HepG2 (cell line): Measurements from ENCODE around the gene VAC14. TPM values are rescaled to one million over a fixed set of nuclear protein-coding genes. Genes with fewer than 3 reads are reported as not detected.
A peak's percentile ranks its signal among the peaks of the same experiment; 100 is the strongest.

Source experiments
- ATF2 ChIP-seq: sonication (generic); formaldehyde crosslinking; IDR thresholded peaks from 2 replicates; pipeline ENCODE4 v1.4.0; 2020; ENCODE audit warnings: missing genetic modification reagents
- CENPX ChIP-seq: sonication (generic); formaldehyde crosslinking; IDR thresholded peaks from 2 replicates; pipeline ENCODE4 v1.9.0; 2021; ENCODE audit warnings: mild to moderate bottlenecking, missing genetic modification reagents, moderate library complexity
- HIVEP1 ChIP-seq: sonication (generic); formaldehyde crosslinking; IDR thresholded peaks from 2 replicates; pipeline ENCODE4 v1.4.0; 2020; ENCODE audit warnings: mild to moderate bottlenecking, missing genetic modification reagents
- KLF16 ChIP-seq, 2 experiments: sonication (generic) in 1 of 2; formaldehyde crosslinking in 1 of 2; IDR thresholded peaks; 2 replicates each; pipeline versions ENCODE4 v1.6.1 to v1.8.0; 2016 to 2023; ENCODE audit warnings: missing genetic modification reagents in 2 of 2, missing compliant biosample characterization in 1 of 2
- RBM22 ChIP-seq: fragments of 200-400 bp; formaldehyde crosslinking; optimal IDR thresholded peaks from 2 replicates; pipeline ENCODE3; 2017; ENCODE audit warnings: mild to moderate bottlenecking, low read length, moderate library complexity
- SIN3A ChIP-seq: IDR thresholded peaks from 2 replicates; pipeline ENCODE4 v1.6.1; 2011; ENCODE audit warnings: low read depth, mild to moderate bottlenecking, control low read depth, low read length, borderline replicate concordance
- SMYD3 ChIP-seq: sonication (generic); formaldehyde crosslinking; IDR thresholded peaks from 2 replicates; pipeline ENCODE4 v1.8.1; 2023; ENCODE audit warnings: mild to moderate bottlenecking, missing genetic modification reagents
- SP1 ChIP-seq, 2 experiments: fragments of 450-650 bp in 1 of 2; sonication (generic) in 1 of 2; formaldehyde crosslinking in 1 of 2; IDR thresholded peaks; 2 replicates each; pipeline versions ENCODE4 v1.4.0 to v1.6.1; 2016 to 2020; ENCODE audit warnings: missing genetic modification reagents in 1 of 2
- TAF1 ChIP-seq: sonication (generic); formaldehyde crosslinking; IDR thresholded peaks from 2 replicates; pipeline ENCODE4 v1.4.0; 2020; ENCODE audit warnings: missing genetic modification reagents
- XRCC5 ChIP-seq: fragments of 200-400 bp; formaldehyde crosslinking; optimal IDR thresholded peaks from 2 replicates; pipeline ENCODE3; 2017; ENCODE audit warnings: mild to moderate bottlenecking, low read length
- ZFP82 ChIP-seq: sonication (generic); formaldehyde crosslinking; IDR thresholded peaks from 2 replicates; pipeline ENCODE4 v1.5.1; 2020; ENCODE audit warnings: mild to moderate bottlenecking, missing genetic modification reagents, borderline replicate concordance
- ZFX ChIP-seq: sonication (generic); formaldehyde crosslinking; IDR thresholded peaks from 2 replicates; pipeline ENCODE4 v1.4.0; 2020; ENCODE audit warnings: mild to moderate bottlenecking, low read depth, missing genetic modification reagents, moderate library complexity
- ZNF12 ChIP-seq: sonication (generic); formaldehyde crosslinking; IDR thresholded peaks from 2 replicates; pipeline ENCODE4 v1.5.0; 2020; ENCODE audit warnings: missing genetic modification reagents
- ZNF383 ChIP-seq: sonication (generic); formaldehyde crosslinking; IDR thresholded peaks from 2 replicates; pipeline ENCODE4 v1.4.0; 2020; ENCODE audit warnings: missing genetic modification reagents, mild to moderate bottlenecking, borderline replicate concordance
- ZNF556 ChIP-seq: sonication (generic); formaldehyde crosslinking; IDR thresholded peaks from 2 replicates; pipeline ENCODE4 v1.4.0; 2020; ENCODE audit warnings: mild to moderate bottlenecking, missing genetic modification reagents, borderline replicate concordance
- ZNF572 ChIP-seq: sonication (generic); formaldehyde crosslinking; IDR thresholded peaks from 2 replicates; pipeline ENCODE4 v1.5.1; 2020; ENCODE audit warnings: mild to moderate bottlenecking, missing genetic modification reagents
- ZNF777 ChIP-seq: sonication (generic); formaldehyde crosslinking; IDR thresholded peaks from 2 replicates; pipeline ENCODE4 v1.4.0; 2020; ENCODE audit warnings: missing genetic modification reagents
- ZNF792 ChIP-seq: IDR thresholded peaks from 2 replicates; pipeline ENCODE4 v1.6.1; 2016
- polyA plus RNA-seq, 8 experiments: library from polyadenylated mRNA; depleted of rRNA in 3 of 8; stranded (reverse) in 7 of 8; unstranded in 1 of 8; fragments of >200 nt; fragmentation: Illumina TruSeq in 4 of 8; extraction: Trizol in 4 of 8; gene quantifications; 2 replicates each; pipeline versions ENCODE4 v1.2.1 to v1.2.3, GENCODE V29; 2011 to 2016; ENCODE audit warnings: low read depth in 4 of 8, missing spikeins in 1 of 8, mixed read lengths in 1 of 8; ENCODE audit not compliant: insufficient read depth in 1 of 8
- total RNA-seq, 5 experiments: library from RNA; depleted of rRNA; stranded (reverse); fragments of >200 nt; fragmentation: Illumina TruSeq; extraction: Trizol; gene quantifications; 2 replicates each; pipeline ENCODE4 v1.2.3, GENCODE V29; 2016; ENCODE audit warnings: low read depth in 1 of 5
- TF ChIP-seq, protein P1 (sequence below): sonication (generic); formaldehyde crosslinking; IDR thresholded peaks from 2 replicates; pipeline ENCODE4 v1.4.0; 2020; ENCODE audit warnings: missing genetic modification reagents
- TF ChIP-seq, protein P2 (sequence below): sonication (generic); formaldehyde crosslinking; IDR thresholded peaks from 2 replicates; pipeline ENCODE4 v1.4.0; 2020; ENCODE audit warnings: missing genetic modification reagents
- TF ChIP-seq, protein P3 (sequence below): IDR thresholded peaks from 2 replicates; pipeline ENCODE4 v1.6.1; 2016
- TF ChIP-seq, protein P4 (sequence below): sonication (generic); formaldehyde crosslinking; IDR thresholded peaks from 2 replicates; pipeline ENCODE4 v1.4.0; 2020; ENCODE audit warnings: missing genetic modification reagents, mild to moderate bottlenecking, borderline replicate concordance

The VAC14 gene
- total and polyA plus RNA-seq, 2 of the 13 experiments (the other 11 are each of a cell fraction or from before 2014, with no cell fraction given): 23.5 to 24.6 TPM

DNA sequence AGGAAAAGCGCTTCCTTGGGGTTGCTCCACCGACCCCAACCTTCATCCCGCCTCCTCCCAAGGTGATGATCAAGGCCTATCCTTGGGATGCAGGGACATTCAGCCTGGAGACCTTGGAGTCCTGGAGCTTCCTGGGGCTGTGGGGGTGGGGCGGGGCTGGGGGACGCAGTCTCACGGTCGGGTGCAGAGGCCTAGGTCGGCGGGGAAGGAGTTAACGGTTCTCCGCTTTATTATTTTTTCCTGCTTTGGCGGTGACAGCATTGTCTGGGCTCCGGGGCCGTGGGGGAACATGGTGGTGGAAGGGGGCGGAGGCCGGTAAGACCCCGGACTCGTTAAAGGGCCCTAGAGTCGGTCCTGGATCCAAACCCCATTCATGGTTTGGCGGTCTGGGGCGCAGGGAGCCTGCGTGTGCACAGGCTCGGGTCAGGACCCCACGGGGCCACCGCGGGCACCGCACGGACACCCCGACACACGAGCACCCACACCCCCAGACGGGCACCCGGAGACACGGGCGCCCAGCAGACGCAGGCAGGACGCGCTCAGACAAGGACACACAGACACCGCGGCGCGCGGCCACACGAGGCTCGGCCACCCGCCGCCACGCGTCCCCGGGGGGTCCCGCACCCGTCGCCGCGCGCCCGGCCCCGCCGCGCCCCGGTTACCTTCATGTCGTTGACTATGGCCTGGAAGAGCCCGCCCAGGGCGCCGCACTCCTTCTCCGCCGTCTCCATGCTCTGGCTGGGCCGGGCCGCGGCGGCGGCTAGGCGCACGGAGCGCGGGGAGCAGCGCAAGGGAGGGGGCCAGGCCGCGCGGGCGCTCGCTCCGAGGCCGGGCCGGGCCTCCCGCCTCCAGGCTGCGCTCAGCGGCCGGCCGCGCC lies 115.7 kb downstream of the VAC14 start (continued):
- TF ChIP-seq XRCC5 (no peak), ZNF572 (no peak), SP1 (IDR thresholded peaks at IDR 0.05) (no peak), SP1 (CRISPR knock-in tag; IDR thresholded peaks at IDR 0.05) (no peak), ZNF792 (0 out of 2 replicates have a peak, but pooled peaks have one; percentile 15), ZNF777 (CRISPR knock-in tag) (no peak), SMYD3 (CRISPR knock-in tag) (no peak), TAF1 (peak; percentile 33), RBM22 (no peak), HIVEP1 (CRISPR knock-in tag) (no peak), CENPX (no peak), ZNF383 (CRISPR knock-in tag) (no peak), SIN3A (0 out of 2 replicates have a peak, but pooled peaks have one; percentile 12), ZNF556 (CRISPR knock-in tag) (no peak), ATF2 (CRISPR knock-in tag) (no peak), KLF16 (CRISPR knock-in tag; IDR thresholded peaks at IDR 0.05) (0 out of 4 replicates have a peak, but pooled peaks of 1 of the 2 experiments have one; percentile 60), ZFP82 (no peak), ZFX (CRISPR knock-in tag) (peak; percentile 57), ZNF12 (CRISPR knock-in tag) (0 out of 2 replicates have a peak, but pooled peaks have one; percentile 12)
- TF ChIP-seq, protein P1, sequence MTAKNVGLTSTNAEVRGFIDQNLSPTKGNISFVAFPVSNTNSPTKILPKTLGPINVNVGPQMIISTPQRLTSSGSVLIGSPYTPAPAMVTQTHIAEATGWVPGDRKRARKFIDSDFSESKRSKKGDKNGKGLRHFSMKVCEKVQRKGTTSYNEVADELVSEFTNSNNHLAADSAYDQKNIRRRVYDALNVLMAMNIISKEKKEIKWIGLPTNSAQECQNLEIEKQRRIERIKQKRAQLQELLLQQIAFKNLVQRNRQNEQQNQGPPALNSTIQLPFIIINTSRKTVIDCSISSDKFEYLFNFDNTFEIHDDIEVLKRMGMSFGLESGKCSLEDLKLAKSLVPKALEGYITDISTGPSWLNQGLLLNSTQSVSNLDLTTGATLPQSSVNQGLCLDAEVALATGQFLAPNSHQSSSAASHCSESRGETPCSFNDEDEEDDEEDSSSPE: no peak
- TF ChIP-seq, protein P2, sequence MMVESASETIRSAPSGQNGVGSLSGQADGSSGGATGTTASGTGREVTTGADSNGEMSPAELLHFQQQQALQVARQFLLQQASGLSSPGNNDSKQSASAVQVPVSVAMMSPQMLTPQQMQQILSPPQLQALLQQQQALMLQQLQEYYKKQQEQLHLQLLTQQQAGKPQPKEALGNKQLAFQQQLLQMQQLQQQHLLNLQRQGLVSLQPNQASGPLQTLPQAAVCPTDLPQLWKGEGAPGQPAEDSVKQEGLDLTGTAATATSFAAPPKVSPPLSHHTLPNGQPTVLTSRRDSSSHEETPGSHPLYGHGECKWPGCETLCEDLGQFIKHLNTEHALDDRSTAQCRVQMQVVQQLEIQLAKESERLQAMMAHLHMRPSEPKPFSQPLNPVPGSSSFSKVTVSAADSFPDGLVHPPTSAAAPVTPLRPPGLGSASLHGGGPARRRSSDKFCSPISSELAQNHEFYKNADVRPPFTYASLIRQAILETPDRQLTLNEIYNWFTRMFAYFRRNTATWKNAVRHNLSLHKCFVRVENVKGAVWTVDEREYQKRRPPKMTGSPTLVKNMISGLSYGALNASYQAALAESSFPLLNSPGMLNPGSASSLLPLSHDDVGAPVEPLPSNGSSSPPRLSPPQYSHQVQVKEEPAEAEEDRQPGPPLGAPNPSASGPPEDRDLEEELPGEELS (CRISPR knock-in tag): 0 out of 2 replicates have a peak, but pooled peaks have one; percentile 19
- TF ChIP-seq, protein P3, sequence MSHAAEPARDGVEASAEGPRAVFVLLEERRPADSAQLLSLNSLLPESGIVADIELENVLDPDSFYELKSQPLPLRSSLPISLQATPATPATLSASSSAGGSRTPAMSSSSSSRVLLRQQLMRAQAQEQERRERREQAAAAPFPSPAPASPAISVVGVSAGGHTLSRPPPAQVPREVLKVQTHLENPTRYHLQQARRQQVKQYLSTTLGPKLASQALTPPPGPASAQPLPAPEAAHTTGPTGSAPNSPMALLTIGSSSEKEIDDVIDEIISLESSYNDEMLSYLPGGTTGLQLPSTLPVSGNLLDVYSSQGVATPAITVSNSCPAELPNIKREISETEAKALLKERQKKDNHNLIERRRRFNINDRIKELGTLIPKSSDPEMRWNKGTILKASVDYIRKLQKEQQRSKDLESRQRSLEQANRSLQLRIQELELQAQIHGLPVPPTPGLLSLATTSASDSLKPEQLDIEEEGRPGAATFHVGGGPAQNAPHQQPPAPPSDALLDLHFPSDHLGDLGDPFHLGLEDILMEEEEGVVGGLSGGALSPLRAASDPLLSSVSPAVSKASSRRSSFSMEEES (CRISPR knock-in tag): no peak
- TF ChIP-seq, protein P4, sequence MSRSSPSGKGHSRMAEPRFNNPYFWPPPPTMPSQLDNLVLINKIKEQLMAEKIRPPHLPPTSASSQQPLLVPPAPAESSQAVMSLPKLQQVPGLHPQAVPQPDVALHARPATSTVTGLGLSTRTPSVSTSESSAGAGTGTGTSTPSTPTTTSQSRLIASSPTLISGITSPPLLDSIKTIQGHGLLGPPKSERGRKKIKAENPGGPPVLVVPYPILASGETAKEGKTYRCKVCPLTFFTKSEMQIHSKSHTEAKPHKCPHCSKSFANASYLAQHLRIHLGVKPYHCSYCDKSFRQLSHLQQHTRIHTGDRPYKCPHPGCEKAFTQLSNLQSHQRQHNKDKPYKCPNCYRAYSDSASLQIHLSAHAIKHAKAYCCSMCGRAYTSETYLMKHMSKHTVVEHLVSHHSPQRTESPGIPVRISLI (CRISPR knock-in tag): no peak
